GM23338 (cell line): ENCODE measurements around the gene GKN1. TPM values are rescaled to one million over a fixed set of nuclear protein-coding genes. Genes with fewer than 3 reads are reported as not detected.

Experiments used
- ATAC-seq: fragments of 200-7000 bp; cut with Tn5 transposase; 3 replicates; pipeline ENCODE4 v1.9.1; 2020
- DNase-seq: peaks from one replicate; pipeline ENCODE4 v3.0.0-alpha.2; 2015; ENCODE audit warnings: low spot score
- H2AFZ ChIP-seq: fragments of 200-600 bp; sonication (generic); 2 replicates; pipeline ENCODE4 v1.8.0; 2016; ENCODE audit warnings: antibody characterized with exemption, mild to moderate bottlenecking, moderate library complexity
- H3F3A ChIP-seq: fragments of 200-600 bp; sonication (generic); replicated peaks from 2 replicates; pipeline ENCODE4 v1.8.0; 2017; ENCODE audit warnings: antibody characterized with exemption, mixed run types, low read depth
- H3K27ac ChIP-seq: fragments of 200-600 bp; sonication (generic); 2 replicates; pipeline ENCODE4 v1.6.1; 2016; ENCODE audit warnings: low read depth
- H3K27me3 ChIP-seq: fragments of 200-600 bp; sonication (generic); 2 replicates; pipeline ENCODE4 v1.8.0; 2016; ENCODE audit warnings: mild to moderate bottlenecking, mixed run types, moderate library complexity; ENCODE audit not compliant: insufficient read depth
- H3K36me3 ChIP-seq: fragments of 200-600 bp; sonication (generic); 2 replicates; pipeline ENCODE4 v1.8.0; 2016; ENCODE audit warnings: mild to moderate bottlenecking; ENCODE audit not compliant: insufficient read depth
- H3K4me1 ChIP-seq: fragments of 200-600 bp; sonication (generic); 2 replicates; pipeline ENCODE4 v1.8.0; 2016; ENCODE audit warnings: mild to moderate bottlenecking, moderate library complexity; ENCODE audit not compliant: insufficient read depth
- H3K4me2 ChIP-seq: fragments of 200-600 bp; sonication (generic); 2 replicates; pipeline ENCODE4 v1.7.1; 2017; ENCODE audit warnings: mixed run types
- H3K4me3 ChIP-seq: fragments of 200-600 bp; sonication (generic); 2 replicates; pipeline ENCODE4 v1.6.1; 2016; ENCODE audit warnings: mixed run types
- H3K79me2 ChIP-seq: fragments of 200-600 bp; sonication (generic); replicated peaks from 2 replicates; pipeline ENCODE4 v1.8.0; 2017; ENCODE audit warnings: mild to moderate bottlenecking; ENCODE audit not compliant: insufficient read depth
- H3K9me2 ChIP-seq: fragments of 200-600 bp; sonication (generic); 2 replicates; pipeline ENCODE4 v1.8.0; 2017; ENCODE audit not compliant: insufficient read depth
- H4K20me1 ChIP-seq: fragments of 200-600 bp; sonication (generic); replicated peaks from 2 replicates; pipeline ENCODE4 v1.8.0; 2017; ENCODE audit warnings: mild to moderate bottlenecking; ENCODE audit not compliant: insufficient read depth
- H3K27ac Mint-ChIP-seq: 2 replicates; pipeline ENCODE4 v1.8.0; 2020; ENCODE audit warnings: inconsistent platforms, mild to moderate bottlenecking, moderate library complexity, mixed read lengths
- H3K27me3 Mint-ChIP-seq: 3 replicates; pipeline ENCODE4 v1.8.0; 2022; ENCODE audit warnings: low read depth, mild to moderate bottlenecking, moderate library complexity, mixed read lengths, inconsistent platforms; ENCODE audit not compliant: insufficient read depth, poor library complexity
- H3K36me3 Mint-ChIP-seq: 3 replicates; pipeline ENCODE4 v1.8.0; 2021; ENCODE audit warnings: low read depth, mild to moderate bottlenecking, inconsistent platforms, moderate library complexity, mixed read lengths
- H3K4me1 Mint-ChIP-seq: 3 replicates; pipeline ENCODE4 v1.8.0; 2020; ENCODE audit warnings: mild to moderate bottlenecking, inconsistent platforms, mixed read lengths
- H3K4me3 Mint-ChIP-seq: 3 replicates; pipeline ENCODE4 v1.8.0; 2021; ENCODE audit warnings: moderate library complexity, mild to moderate bottlenecking, inconsistent platforms, mixed read lengths
- H3K9me3 Mint-ChIP-seq: 3 replicates; pipeline ENCODE4 v1.8.0; 2020; ENCODE audit warnings: moderate library complexity, mild to moderate bottlenecking, inconsistent platforms, mixed read lengths
- CTCF ChIP-seq, 2 experiments: fragments of 200-600 bp in 1 of 2; sonication (generic) in 1 of 2; conservative IDR thresholded peaks; 2 replicates each; pipeline versions ENCODE4 v1.5.1 to v1.6.1; 2016 to 2017; ENCODE audit warnings: antibody characterized with exemption in 2 of 2, low read depth in 2 of 2, mild to moderate bottlenecking in 2 of 2, moderate library complexity in 1 of 2
- EZH2 ChIP-seq: fragments of 200-600 bp; sonication (generic); IDR thresholded peaks from one replicate; pipeline ENCODE4 v1.8.0; 2017; ENCODE audit warnings: antibody characterized with exemption, mild to moderate bottlenecking, low read depth; ENCODE audit not compliant: unreplicated experiment
- ZNF114 ChIP-seq: fragments of 250-450 bp; sonication (Bioruptor Pico); IDR thresholded peaks from 2 replicates; pipeline ENCODE4 v1.5.0; 2020; ENCODE audit warnings: mild to moderate bottlenecking, moderate library complexity
- ZNF462 ChIP-seq: fragments of 250-450 bp; sonication (Bioruptor Pico); IDR thresholded peaks from 2 replicates; pipeline ENCODE4 v1.5.0; 2020; ENCODE audit warnings: mild to moderate bottlenecking, moderate library complexity
- polyA plus RNA-seq: library from polyadenylated mRNA; unstranded; fragments of >200 nt; fragmentation: Nextera tagmentation; extraction: Ambion mirVana; gene quantifications from 2 replicates; pipeline ENCODE4 v1.2.1, GENCODE V29; 2016
- total RNA-seq: library from RNA; depleted of rRNA; stranded (reverse); fragments of >200 nt; shearing (Covaris generic); gene quantifications from 2 replicates; pipeline ENCODE4 v1.2.3, GENCODE V29; 2014
- TF ChIP-seq, protein P1 (sequence below): IDR thresholded peaks from 2 replicates; pipeline ENCODE4 v1.6.1; 2016; ENCODE audit warnings: antibody characterized with exemption

Gene GKN1
- total and polyA plus RNA-seq, 2 experiments from 2014 or later = not detected

DNA sequence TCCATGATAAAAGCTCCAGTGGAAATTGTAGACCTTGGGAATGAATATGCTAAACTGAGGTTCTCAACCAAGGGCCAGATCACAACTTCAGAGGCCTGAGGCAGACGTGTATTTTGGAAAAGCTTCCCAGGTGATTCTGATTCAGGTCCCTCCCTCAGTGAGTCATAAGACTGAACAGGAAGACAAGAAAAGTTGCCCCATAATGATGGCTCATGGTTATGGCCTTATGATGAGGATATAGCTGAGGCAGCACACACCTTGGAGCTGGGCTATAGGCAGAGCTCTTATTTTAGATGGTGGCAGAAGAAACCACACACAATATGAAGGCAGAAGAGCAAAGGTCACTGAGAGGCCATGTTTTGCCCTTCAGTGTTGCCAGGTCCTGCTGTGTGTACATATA lies 48.1 kb downstream of the GKN1 start (continued):
- no peak for TF ChIP-seq ZNF462 (CRISPR knock-in tag)

DNA sequence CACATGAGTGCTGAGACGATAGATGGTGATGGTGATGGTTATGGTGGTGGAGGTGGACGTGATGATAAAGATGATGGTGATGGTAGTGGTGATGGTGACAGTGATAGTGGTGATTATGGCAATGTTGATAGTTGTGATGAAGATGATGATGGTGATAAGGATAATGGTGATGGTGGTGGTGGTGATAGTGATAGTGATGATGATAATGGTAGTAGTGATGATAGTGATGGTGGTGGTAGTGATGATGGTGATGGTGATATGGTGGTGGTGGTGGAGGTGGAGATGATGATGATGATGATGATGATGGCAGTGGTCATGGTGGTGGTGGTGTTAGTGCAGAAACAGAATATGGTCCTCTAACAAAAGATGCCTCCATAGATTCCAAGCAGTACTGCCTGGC lies 48.8 kb downstream of the GKN1 start:
- Mint-ChIP-seq H3K36me3 (no peaks in the 10 kb centered on the region), H3K27ac (no peak overlapping the region), H3K4me3 (no peak overlapping the region), H3K4me1 (peaks cover 25% of the 10 kb centered on the region), H3K9me3 (no peaks in the 10 kb centered on the region; the same call in 2 of the 3 replicates), H3K27me3 (peaks cover 1% of the 10 kb centered on the region)
- peaks cover 59% of the 10 kb centered on the region for H3K79me2 ChIP-seq
- ATAC-seq (no peak), DNase-seq (no peak)
- no peak overlapping the region for H3K4me3 ChIP-seq
- H3K4me2 ChIP-seq = no peak overlapping the region
- no peaks in the 10 kb centered on the region for H3F3A ChIP-seq
- H3K27ac ChIP-seq = no peak overlapping the region
- peaks cover 6% of the 10 kb centered on the region; the same call in 1 of the 2 replicates for H3K9me2 ChIP-seq
- TF ChIP-seq EZH2 (no peak), ZNF114 (CRISPR knock-in tag) (no peak)
- H2AFZ ChIP-seq = no peak overlapping the region
- no peaks in the 10 kb centered on the region for H3K36me3 ChIP-seq
- peaks cover 9% of the 10 kb centered on the region for H4K20me1 ChIP-seq
- no peaks in the 10 kb centered on the region for H3K27me3 ChIP-seq
- H3K4me1 ChIP-seq = peaks cover 16% of the 10 kb centered on the region; the same call in 1 of the 2 replicates

- peaks cover 8% of the 10 kb centered on the region for H3K4me1 Mint-ChIP-seq
- H4K20me1 ChIP-seq = peaks cover 3% of the 10 kb centered on the region
- H3K27ac ChIP-seq = no peak overlapping the region
- H3K9me3 Mint-ChIP-seq = no peaks in the 10 kb centered on the region; the same call in 2 of the 3 replicates
- H3K4me2 ChIP-seq = no peak overlapping the region
- TF ChIP-seq CTCF (conservative IDR thresholded peaks at IDR 0.05; ENCODE audit: low read depth in 2 of 2) = peak; percentile 88 to 89
- TF ChIP-seq, protein P1, sequence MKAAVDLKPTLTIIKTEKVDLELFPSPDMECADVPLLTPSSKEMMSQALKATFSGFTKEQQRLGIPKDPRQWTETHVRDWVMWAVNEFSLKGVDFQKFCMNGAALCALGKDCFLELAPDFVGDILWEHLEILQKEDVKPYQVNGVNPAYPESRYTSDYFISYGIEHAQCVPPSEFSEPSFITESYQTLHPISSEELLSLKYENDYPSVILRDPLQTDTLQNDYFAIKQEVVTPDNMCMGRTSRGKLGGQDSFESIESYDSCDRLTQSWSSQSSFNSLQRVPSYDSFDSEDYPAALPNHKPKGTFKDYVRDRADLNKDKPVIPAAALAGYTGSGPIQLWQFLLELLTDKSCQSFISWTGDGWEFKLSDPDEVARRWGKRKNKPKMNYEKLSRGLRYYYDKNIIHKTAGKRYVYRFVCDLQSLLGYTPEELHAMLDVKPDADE = no peak
- H3K4me3 ChIP-seq = no peak overlapping the region
- H3F3A ChIP-seq = no peaks in the 10 kb centered on the region
- no peak overlapping the region for H2AFZ ChIP-seq
- H3K27me3 Mint-ChIP-seq = peaks cover 1% of the 10 kb centered on the region
- H3K4me1 ChIP-seq = peaks cover 3% of the 10 kb centered on the region; the same call in 1 of the 2 replicates
- no peaks in the 10 kb centered on the region for H3K36me3 Mint-ChIP-seq
- DNase-seq (peak; percentile 79), ATAC-seq (peak; percentile 83)
- no peak overlapping the region for H3K4me3 Mint-ChIP-seq
- H3K79me2 ChIP-seq = peaks cover 43% of the 10 kb centered on the region
- H3K27ac Mint-ChIP-seq = no peak overlapping the region
- H3K36me3 ChIP-seq = no peaks in the 10 kb centered on the region
- peaks cover 6% of the 10 kb centered on the region; the same call in 1 of the 2 replicates for H3K9me2 ChIP-seq
- H3K27me3 ChIP-seq = no peaks in the 10 kb centered on the region
Measured at GRCh38 chr2:69026026-69026425, 51.6 kb downstream of the GKN1 start.
